OCI-LY7 (cell line): ENCODE measurements around the gene C10orf90.

Experiments used
- EZH2phosphoT487 ChIP-seq: fragments of 200-600 bp; sonication (generic); IDR thresholded peaks from 2 replicates; pipeline ENCODE4 v1.6.1; 2018; ENCODE audit warnings: low read depth, borderline replicate concordance, mild to moderate bottlenecking, mixed run types, antibody characterized with exemption, low read length, moderate library complexity, mixed read lengths
- TF ChIP-seq, protein P1 (sequence below): fragments of 200-600 bp; sonication (generic); conservative IDR thresholded peaks from 2 replicates; pipeline ENCODE4 v1.5.1; 2014; ENCODE audit warnings: mild to moderate bottlenecking, antibody characterized with exemption, low read length, moderate library complexity, mixed read lengths

DNA sequence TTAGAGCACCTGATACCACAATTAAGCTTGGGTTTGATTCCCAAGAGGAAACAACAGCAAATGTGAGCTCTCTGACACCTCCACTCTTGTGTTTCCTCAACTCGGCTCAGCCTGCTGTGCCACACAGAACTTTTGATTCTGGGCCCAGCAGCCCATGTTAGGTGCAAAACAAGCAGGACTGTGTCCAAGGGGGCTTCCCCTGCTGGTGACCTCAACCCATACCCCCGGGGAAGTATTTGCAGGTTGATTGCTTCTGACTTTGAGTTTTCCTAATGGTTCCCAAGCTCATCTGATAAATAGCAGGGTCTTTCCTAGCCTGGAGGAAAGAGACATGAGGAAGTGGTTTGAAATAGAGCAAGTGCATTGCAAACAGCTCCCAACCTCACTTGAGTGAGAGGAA, 238.7 kb downstream of the C10orf90 start:
- TF ChIP-seq, protein P1, sequence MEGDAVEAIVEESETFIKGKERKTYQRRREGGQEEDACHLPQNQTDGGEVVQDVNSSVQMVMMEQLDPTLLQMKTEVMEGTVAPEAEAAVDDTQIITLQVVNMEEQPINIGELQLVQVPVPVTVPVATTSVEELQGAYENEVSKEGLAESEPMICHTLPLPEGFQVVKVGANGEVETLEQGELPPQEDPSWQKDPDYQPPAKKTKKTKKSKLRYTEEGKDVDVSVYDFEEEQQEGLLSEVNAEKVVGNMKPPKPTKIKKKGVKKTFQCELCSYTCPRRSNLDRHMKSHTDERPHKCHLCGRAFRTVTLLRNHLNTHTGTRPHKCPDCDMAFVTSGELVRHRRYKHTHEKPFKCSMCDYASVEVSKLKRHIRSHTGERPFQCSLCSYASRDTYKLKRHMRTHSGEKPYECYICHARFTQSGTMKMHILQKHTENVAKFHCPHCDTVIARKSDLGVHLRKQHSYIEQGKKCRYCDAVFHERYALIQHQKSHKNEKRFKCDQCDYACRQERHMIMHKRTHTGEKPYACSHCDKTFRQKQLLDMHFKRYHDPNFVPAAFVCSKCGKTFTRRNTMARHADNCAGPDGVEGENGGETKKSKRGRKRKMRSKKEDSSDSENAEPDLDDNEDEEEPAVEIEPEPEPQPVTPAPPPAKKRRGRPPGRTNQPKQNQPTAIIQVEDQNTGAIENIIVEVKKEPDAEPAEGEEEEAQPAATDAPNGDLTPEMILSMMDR: no peak
- TF ChIP-seq EZH2phosphoT487: no peak
